Fibroblast of upper back skin (primary cell): Measurements from ENCODE around the gene C17orf114.

Experiments used
- DNase-seq: peaks from one replicate; pipeline ENCODE4 v3.0.0-alpha.2; 2013

Gene C17orf114

DNA sequence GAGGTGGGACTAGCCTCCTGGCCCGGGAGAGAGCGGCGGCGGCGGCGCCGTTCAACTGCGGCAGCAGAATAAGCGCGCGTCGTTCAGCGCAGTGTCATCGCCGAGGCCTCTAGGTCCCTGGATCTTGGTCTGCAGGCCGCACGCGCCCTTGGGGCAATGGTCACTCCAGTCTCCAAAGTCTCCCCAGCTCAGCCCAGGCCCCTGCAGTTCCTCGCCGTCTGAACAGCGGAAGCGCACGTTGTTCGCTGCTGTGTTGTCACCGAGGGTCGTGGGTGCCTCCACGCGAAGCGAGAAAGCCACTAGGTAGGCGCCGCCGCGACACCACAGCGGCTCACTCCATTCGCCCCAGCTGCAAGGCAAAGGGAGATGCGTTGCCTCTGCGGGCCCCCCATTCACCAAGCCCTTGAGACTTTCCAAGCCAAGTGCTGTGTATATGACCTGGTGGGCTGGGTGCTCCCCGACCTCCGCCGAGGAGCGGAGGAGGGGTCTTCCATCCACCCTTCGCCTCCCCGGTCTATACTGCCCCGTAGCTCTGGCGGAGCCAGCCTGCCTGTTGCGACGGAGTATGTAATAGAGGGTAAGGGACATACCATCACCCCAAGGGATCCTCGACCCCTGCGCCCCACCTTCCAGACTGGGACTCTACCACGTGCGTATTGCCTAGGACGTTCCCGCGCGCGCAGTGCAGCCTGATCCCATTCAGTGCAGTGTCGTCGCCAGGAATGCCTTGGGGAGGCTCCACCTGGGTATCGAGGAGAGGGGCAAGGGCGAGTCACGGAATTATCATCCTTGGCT lies 16.6 kb downstream of the C17orf114 start:
- no peak for DNase-seq

DNA sequence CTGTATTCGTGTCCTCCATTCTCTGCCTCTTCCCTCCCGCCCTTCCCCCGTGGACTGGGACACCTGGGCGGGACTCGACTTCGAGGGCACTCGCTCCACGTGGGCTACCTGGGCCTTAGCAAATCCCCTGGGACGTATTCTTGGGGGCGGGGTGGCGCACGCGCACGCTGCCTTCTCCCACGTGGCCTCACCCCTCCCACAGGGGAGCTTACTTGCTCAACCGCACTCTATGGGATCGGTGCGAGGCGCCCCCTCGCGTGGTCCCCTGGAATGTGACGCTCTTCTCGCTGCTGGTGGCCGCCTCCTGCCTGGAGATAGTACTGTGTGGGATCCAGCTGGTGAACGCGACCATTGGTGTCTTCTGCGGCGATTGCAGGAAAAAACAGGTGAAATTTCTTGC lies 19.5 kb downstream of the C17orf114 start:
- no peak for DNase-seq

DNA sequence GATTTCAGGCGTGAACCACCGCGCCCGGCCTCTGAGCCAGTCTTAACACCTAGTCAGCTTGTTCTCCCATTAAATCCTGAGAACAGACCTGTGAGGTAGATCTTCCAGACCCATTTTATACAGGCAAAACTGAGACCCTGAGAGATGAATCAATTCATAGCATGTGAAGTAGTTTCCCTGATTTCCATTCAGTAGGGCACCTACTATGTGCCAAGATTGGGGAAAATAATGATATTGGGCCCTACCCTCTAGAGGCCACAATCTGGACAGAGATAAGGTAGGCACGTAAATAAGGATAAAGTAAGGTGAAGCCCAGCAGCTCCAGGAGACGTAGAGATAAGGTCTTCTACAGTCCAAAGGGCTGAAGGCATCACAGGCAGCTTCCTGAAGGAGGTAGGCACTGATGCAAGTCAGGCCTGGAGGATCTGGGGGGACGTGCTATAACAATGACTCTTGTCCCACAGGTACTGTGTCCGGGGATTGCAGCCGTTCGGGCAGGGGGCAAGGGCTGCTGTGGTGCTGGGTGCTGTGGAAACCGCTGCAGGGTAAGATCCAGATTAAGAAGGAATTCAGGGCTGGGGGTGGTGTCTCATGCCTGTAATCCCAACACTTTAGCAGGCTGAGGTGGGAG lies 21.7 kb downstream of the C17orf114 start:
- no peak for DNase-seq

DNA sequence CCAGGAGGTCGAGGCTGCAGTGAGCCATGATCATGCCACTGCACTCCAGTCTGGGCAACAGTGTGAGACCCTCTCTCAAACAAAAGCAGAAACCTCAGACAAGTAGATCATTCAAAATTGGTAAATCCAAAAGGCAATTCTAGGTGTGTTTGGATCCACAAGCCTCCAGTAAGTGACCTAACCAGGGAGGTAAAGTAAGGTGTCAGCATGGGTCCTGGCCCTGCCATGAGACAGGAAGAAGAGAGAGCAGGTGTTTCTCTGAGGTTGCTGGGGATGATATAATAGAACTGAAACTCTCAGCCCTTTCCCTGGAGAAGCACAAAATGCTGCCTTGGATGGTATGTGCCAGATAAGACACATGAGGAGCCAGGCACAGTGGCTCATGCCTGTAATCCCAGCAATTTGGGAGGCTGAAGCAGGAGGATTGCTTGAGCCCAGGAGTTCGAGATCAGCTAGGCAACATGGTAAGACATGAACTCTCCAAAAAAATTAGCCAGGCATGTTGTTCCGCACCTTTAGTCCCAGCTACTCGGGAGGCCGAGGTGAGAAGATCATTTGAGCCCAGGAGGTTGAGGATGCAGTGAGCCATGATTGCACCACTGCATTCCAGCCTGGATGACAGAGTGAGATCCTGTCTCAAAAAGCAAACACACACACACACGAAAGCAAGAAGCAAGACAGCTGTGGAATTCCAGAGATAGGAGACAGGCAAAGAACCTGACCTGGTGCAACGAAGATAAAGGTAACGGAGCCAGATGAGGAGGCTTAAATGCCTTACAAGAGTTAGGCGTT lies 24.0 kb downstream of the C17orf114 start:
- no peak for DNase-seq

DNA sequence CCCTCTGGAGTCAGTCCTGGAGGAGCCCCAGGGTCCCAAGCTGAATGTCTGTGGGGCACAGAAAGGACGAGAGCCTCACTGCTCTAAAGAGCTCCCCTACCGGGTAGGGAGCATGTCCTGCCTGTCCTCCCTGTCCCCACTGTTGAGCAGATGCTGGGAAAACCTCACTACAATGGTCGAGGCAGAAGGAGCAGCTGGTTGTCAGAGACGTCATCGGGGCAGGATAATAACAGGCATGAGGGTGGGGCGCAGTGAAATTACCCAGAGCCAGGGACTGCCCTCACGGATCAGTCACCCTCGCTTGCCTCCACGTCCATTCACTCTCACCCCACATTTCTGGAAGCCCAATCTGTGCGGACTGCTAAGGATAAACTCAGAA lies 29.9 kb downstream of the C17orf114 start:
- DNase-seq: no peak

DNA sequence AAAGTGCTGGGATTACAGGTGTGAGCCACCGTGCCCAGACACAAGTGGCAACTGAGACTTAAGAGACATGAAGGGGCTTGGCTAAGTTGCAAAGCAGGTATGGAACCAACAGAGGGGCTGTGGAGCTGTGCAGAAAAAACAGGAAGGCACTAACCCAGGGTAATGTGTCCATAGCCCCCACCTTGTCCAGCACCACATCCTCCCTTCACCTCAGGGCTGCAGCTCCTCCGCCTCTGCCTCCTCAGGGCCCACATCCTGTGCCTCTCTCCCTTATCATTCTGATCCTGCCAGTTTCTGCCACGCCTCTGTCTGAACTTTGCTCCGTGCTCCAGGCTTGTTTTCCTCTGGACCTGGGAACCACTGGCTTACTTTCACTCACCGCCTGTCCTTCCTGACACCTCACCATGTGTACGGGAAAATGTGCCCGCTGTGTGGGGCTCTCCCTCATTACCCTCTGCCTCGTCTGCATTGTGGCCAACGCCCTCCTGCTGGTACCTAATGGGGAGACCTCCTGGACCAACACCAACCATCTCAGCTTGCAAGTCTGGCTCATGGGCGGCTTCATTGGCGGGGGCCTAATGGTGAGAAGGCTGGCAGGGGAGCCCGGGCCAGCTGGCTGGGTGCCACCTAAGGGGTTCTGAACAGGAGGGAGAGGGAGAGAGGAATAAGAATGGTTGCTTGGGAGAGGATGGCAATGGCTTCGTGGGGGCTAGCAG lies 30.5 kb downstream of the C17orf114 start, which contains the start of gene TM4SF5:
Gene TM4SF5, plus strand, starts transcription at position 368 of the 716 bp plus-strand sequence. Its CDS starts 37 bp downstream, at position 405.
- DNase-seq: no peak

DNA sequence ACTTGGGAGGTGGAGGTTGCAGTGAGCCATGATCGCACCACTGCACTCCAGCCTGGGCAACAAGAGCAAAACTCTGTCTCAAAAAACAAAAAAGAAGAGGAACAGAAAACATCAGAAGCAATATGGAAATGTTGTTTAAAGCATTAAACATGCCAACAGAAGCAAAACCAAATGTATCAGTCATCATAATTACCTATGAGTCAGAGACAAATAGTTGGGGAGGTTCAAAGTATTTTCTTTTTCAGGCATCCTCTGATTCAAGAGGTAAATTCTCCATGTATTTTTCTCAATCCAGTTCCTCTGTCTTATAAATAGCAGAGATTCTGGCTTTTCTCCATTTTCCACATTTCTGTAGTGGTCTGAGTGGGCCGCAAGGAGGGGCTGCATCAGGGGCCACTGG lies 32.5 kb downstream of the C17orf114 start:
- peak; percentile 15 for DNase-seq

DNA sequence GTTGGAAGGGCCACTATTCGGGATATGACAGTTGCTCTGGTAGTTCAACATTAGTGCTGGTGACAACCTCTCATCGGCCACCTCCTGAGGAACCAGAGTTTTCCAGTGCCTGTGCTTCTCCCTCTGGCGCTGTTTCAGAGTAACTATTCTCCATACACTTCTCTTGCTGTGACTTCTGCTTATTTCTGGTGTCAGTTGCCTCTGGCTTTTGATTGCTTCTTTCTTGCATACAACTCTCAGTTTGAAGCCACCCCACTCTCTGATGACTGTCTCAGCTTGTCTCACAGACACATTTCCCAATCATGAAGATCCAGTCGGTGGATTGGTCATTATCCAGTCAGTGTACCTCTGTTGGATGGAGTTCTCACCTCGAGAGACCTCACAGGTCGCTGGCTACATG lies 33.8 kb downstream of the C17orf114 start:
- no peak for DNase-seq

DNA sequence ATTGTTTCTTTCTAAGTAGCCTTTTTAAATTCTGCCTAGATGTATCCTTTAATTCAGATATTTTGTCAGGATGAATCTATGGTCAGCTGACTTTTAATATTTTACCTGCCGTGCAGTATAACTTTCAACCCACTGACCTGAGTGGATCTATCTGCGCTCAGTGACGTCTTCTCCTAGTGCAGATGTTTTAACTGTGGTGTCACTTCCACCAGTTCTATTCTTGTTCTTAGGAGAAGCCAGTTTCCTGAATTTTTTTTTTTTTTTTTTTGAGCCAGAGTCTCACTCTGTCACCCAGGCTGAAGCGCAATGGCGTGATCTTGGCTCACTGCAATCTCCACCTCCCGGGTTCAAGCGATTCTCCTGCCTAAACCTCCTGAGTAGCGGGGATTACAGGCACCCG lies 35.4 kb downstream of the C17orf114 start:
- DNase-seq: no peak

DNA sequence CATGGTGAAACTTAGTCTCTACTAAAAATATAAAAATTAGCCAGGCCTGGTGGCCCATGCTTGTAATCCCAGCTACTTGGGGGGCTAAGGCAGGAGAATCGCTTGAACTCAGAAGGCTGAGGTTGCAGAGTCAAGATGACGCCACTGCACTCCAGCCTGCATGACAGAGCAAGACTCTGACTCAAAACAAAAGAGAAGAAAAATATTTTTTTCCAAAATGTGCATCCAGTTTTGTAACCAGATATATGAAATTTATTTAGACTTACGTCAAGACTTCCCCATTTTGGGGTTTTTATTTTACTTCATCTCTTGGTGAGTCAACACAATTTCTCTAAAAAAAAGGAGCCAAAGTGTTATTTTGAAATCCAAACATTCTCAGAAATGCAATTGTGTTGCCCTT lies 35.9 kb downstream of the C17orf114 start:
- DNase-seq: no peak

DNA sequence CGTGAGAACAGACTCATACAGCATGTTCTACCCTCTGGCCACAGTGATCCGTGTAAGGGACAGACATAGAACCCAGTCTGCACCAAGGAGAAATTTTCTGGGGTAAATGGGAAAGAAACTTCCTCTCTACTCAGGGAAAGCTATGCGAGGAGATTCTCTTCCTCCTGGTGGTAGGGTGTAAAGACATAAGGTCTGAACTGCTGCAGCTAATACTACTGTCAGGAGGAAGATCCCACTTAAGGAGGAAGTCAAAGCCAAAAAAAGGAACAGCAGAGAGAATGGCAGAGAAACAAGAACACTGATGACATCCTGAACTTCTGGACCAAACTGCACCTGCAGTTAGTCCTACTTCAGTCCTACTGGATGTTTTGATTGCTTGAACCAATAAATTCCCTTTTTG lies 37.5 kb downstream of the C17orf114 start:
- no peak for DNase-seq

DNA sequence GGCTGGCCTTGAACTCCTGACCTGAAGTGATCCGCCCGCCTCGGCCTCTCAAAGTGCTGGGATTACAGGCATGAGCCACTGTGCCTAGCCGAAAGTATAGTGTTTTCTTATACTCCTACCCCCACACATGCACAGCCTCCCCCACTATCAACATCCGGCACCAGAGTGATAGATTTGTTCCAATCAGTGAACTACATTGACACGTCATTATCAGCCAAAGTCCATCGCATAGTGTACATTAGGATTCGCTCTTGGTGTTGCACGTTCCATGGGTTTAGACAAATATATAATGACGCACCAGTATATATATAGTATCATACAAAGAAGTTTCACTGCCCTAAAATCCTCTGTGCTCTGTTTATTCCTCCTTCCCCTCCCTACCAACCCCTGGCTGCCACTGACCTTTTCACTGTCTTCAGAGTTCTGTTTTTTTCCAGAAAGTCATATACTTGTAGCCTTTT lies 42.3 kb downstream of the C17orf114 start:
- no peak for DNase-seq

DNA sequence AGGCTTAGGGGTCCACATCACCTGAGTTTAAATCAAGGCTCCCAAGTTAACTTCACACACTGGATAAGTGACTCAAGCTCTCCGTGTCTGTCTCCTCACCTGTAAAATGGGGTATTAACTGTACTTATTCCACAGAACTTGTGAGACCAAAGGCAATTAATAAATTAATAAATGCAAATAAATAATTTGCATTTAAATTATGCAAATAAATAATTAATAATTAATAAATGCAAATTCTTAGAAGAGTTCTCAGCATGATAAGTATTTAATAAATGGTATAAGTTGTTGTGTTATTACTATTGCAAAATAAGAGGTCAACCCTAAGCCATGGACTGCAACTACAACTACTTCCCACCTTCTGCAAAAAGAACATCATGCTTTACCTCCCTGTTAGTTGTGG lies 48.7 kb downstream of the C17orf114 start:
- no peak for DNase-seq

DNA sequence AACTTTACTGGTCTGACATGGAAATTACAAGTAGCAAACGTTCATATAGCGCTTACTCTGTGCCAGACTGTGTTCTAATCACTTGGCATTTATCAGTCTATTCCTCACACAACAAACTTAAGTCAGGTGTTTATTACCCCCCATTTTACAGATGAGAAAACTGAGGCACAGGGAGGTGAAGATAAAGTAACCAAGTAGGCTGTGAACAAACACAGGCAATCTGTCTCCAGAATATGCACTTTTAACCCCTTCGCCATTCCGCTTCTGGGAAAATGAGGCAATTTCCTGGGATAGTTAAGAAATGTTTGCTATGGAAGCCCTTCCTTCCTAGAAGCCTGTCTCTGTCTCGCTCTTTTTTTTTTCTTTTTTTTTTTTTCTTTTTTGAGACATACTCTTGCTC lies 50.2 kb downstream of the C17orf114 start:
- no peak for DNase-seq
